Endothelial cell of umbilical vein (primary cell): ENCODE measurements around the gene HLA-DQA1. TPM values are rescaled to one million over a fixed set of nuclear protein-coding genes. Genes with fewer than 3 reads are reported as not detected.

Experiments used
- BruUV-seq: library from RNA; stranded (reverse); fragments of 400-500 nt; replicated peaks from 2 replicates; lab custom pipeline; 2021; lab: Mats Ljungman, UMichigan
- CTCF ChIA-PET: fragments of 300-600, 350-600 bp; sonication (Branson Sonifier 250); formaldehyde crosslinking; loops from one replicate; lab custom pipeline; 2021; ENCODE audit warnings: antibody characterized with exemption, inconsistent platforms; lab: Charles Lee
- POLR2A ChIA-PET: fragments of 300-600, 350-600 bp; sonication (Branson Sonifier 250); formaldehyde crosslinking; loops from one replicate; lab custom pipeline; 2021; ENCODE audit warnings: antibody characterized with exemption, inconsistent platforms; lab: Charles Lee
- DNase-seq: peaks from one replicate; pipeline ENCODE4 v3.0.0-alpha.2; 2011; ENCODE audit warnings: low read depth, low spot score
- FAIRE-seq: peaks from 2 replicates; lab custom pipeline; 2011; peaks lifted over from hg19 to GRCh38; lab: Jason Lieb, UNC
- H2AFZ ChIP-seq: 2 replicates; pipeline ENCODE4 v1.6.0; 2012; ENCODE audit warnings: low read depth, low read length, control low read depth, inconsistent platforms
- H3K27ac ChIP-seq: 2 replicates; pipeline ENCODE4 v1.5.1; 2011; ENCODE audit warnings: low read depth, mild to moderate bottlenecking, control low read depth, low read length, moderate library complexity; ENCODE audit not compliant: insufficient read depth
- H3K27me3 ChIP-seq, 2 experiments: 2 replicates each; pipeline versions ENCODE4 v1.6.0 to v1.6.1; 2011; ENCODE audit warnings: low read length in 2 of 2, mixed read lengths in 1 of 2; ENCODE audit not compliant: control insufficient read depth in 2 of 2, insufficient read depth in 2 of 2
- H3K36me3 ChIP-seq, 2 experiments: 2 replicates in 1 of 2; 3 replicates in 1 of 2; pipeline ENCODE4 v1.5.1; 2011; ENCODE audit warnings: low read length in 2 of 2, mild to moderate bottlenecking in 1 of 2, moderate library complexity in 1 of 2; ENCODE audit not compliant: control insufficient read depth in 2 of 2, insufficient read depth in 2 of 2; ENCODE audit errors: extremely low read depth in 1 of 2
- H3K4me1 ChIP-seq: 3 replicates; pipeline ENCODE4 v1.5.1; 2011; ENCODE audit warnings: mild to moderate bottlenecking, low read length; ENCODE audit not compliant: control insufficient read depth, insufficient read depth; ENCODE audit errors: extremely low read depth
- H3K4me2 ChIP-seq: 2 replicates; pipeline ENCODE4 v1.6.1; 2011; ENCODE audit warnings: low read length, control low read depth, mixed read lengths; ENCODE audit not compliant: insufficient read depth
- H3K4me3 ChIP-seq, 3 experiments: fragments of 200-600 bp in 1 of 3; sonication (generic), shearing (Covaris generic) in 1 of 3; replicated peaks in 1 of 3; 2 replicates each; pipeline ENCODE4 v1.5.1; 2011 to 2016; ENCODE audit warnings: control low read depth in 3 of 3, low read length in 3 of 3, mild to moderate bottlenecking in 2 of 3, inconsistent platforms in 1 of 3, low read depth in 1 of 3, moderate library complexity in 1 of 3; ENCODE audit not compliant: insufficient read depth in 1 of 3
- H3K79me2 ChIP-seq: 2 replicates; pipeline ENCODE4 v1.6.0; 2012; ENCODE audit warnings: low read length, inconsistent platforms; ENCODE audit not compliant: control insufficient read depth, insufficient read depth
- H3K9ac ChIP-seq: replicated peaks from 2 replicates; pipeline ENCODE3; 2011; ENCODE audit warnings: low read length, control low read depth; ENCODE audit not compliant: insufficient read depth; ENCODE audit errors: extremely low read depth
- H3K9me1 ChIP-seq: replicated peaks from 3 replicates; pipeline ENCODE4 v1.6.0; 2011; ENCODE audit warnings: mild to moderate bottlenecking, low read length; ENCODE audit not compliant: control insufficient read depth, insufficient read depth; ENCODE audit errors: extremely low read depth
- H3K9me3 ChIP-seq: replicated peaks from 2 replicates; pipeline ENCODE4 v1.5.1; 2012; ENCODE audit warnings: low read length, inconsistent platforms; ENCODE audit not compliant: control insufficient read depth, insufficient read depth
- H4K20me1 ChIP-seq: replicated peaks from 2 replicates; pipeline ENCODE3; 2011; ENCODE audit warnings: mild to moderate bottlenecking, low read length; ENCODE audit not compliant: control insufficient read depth, insufficient read depth; ENCODE audit errors: extremely low read depth
- CTCF ChIP-seq, 2 donors: IDR thresholded peaks; 1 replicate in 1 of 2; 2 replicates in 1 of 2; pipeline ENCODE4 v1.5.1; 2011; ENCODE audit warnings: low read length in 2 of 2, mild to moderate bottlenecking in 2 of 2, moderate library complexity in 2 of 2, control low read depth in 1 of 2, inconsistent platforms in 1 of 2, low read depth in 1 of 2; ENCODE audit not compliant: insufficient read depth in 1 of 2; ENCODE audit errors: extremely low read depth in 1 of 2
- EZH2 ChIP-seq: IDR thresholded peaks from 2 replicates; pipeline ENCODE4 v1.6.1; 2012; ENCODE audit warnings: borderline replicate concordance, low read depth, mild to moderate bottlenecking, moderate library complexity, low read length, inconsistent platforms; ENCODE audit not compliant: severe bottlenecking
- FOS ChIP-seq: IDR thresholded peaks from 2 replicates; pipeline ENCODE4 v1.6.1; 2011; ENCODE audit warnings: mild to moderate bottlenecking, low read length, moderate library complexity, borderline replicate concordance; ENCODE audit not compliant: insufficient read depth
- GATA2 ChIP-seq: IDR thresholded peaks from 2 replicates; pipeline ENCODE4 v1.7.0; 2011; ENCODE audit warnings: low read depth, mild to moderate bottlenecking, moderate library complexity, mixed read lengths, low read length; ENCODE audit not compliant: insufficient read length, insufficient read depth
- JUN ChIP-seq: IDR thresholded peaks from 2 replicates; pipeline ENCODE4 v1.6.1; 2011; ENCODE audit warnings: borderline replicate concordance, low read depth; ENCODE audit not compliant: insufficient read length, insufficient read depth
- MAX ChIP-seq: IDR thresholded peaks from 2 replicates; pipeline ENCODE4 v1.6.1; 2011; ENCODE audit not compliant: insufficient read depth, insufficient read length
- MYC ChIP-seq: IDR thresholded peaks from one replicate; pipeline ENCODE4 v1.6.1; 2011; ENCODE audit warnings: mild to moderate bottlenecking, low read depth, low read length
- POLR2A ChIP-seq: IDR thresholded peaks from 2 replicates; pipeline ENCODE4 v1.6.1; 2012; ENCODE audit warnings: low read depth, mild to moderate bottlenecking, control low read depth, low read length
- POLR2AphosphoS5 ChIP-seq: IDR thresholded peaks from 2 replicates; pipeline ENCODE4 v1.6.1; 2012; ENCODE audit warnings: low read depth, mild to moderate bottlenecking, control low read depth, low read length, moderate library complexity; ENCODE audit not compliant: insufficient read depth
- dilution Hi-C: fragments of 300-500 bp; cut with MboI; formaldehyde crosslinking; loops from one replicate; pipeline ENCODE4 v1.15.0; 2019; ENCODE audit warnings: low sequenced_read_pairs; ENCODE audit not compliant: extremely low pct_ligation_motif_present
- intact Hi-C: fragments of 100-400 bp; cut with micrococcal nuclease; formaldehyde crosslinking; loops from one replicate; pipeline ENCODE4 v1.10.0; 2022
- polyA plus RNA-seq, 4 experiments: library from polyadenylated mRNA; depleted of rRNA in 3 of 4; stranded (reverse) in 3 of 4; unstranded in 1 of 4; fragments of >200 nt; gene quantifications; 2 replicates each; pipeline versions ENCODE4 v1.2.1 to v1.2.3, GENCODE V29; 2011 to 2012; ENCODE audit warnings: missing spikeins in 1 of 4
- total RNA-seq: library from RNA; stranded (reverse); gene quantifications from 2 replicates; pipeline ENCODE4 v1.2.3, GENCODE V29; 2021

The HLA-DQA1 gene
- total and polyA plus RNA-seq, 2 donors (not counting 3 experiments of a cell fraction or from before 2014, with no cell fraction given): not detected

- ChIA-PET CTCF (no interaction called here), POLR2A (no interaction called here)
- H2AFZ ChIP-seq: no peak overlapping the region
- TF ChIP-seq FOS: no peak
- no peak for TF ChIP-seq POLR2AphosphoS5
- no peak for TF ChIP-seq MYC
- no peak for TF ChIP-seq GATA2
- TF ChIP-seq POLR2A: no peak
- no peak for TF ChIP-seq MAX
- no peak for TF ChIP-seq CTCF (IDR thresholded peaks at IDR 0.05; ENCODE audit: extremely low read depth in 1 of 2, insufficient read depth in 1 of 2, low read depth in 1 of 2, low read length in 2 of 2)
- no peak for TF ChIP-seq EZH2
- no peak for TF ChIP-seq JUN
- H3K4me1 ChIP-seq: no peaks in the 10 kb centered on the region
- no peak overlapping the region for H3K4me3 ChIP-seq
- BruUV-seq: no TSS peak
- no peak for DNase-seq
- H3K9me3 ChIP-seq: no peaks in the 10 kb centered on the region
- no peak overlapping the region for H3K9ac ChIP-seq
- no peak for FAIRE-seq
- H3K9me1 ChIP-seq: no peaks in the 10 kb centered on the region
- H3K27me3 ChIP-seq: peaks cover 1 to 12% of the 10 kb centered on the region in 2 experiments
- H3K36me3 ChIP-seq: no peaks in the 10 kb centered on the region
- H3K4me2 ChIP-seq: no peak overlapping the region
- dilution Hi-C loops: no loop called here
- intact Hi-C loops: no loop called here
- H3K27ac ChIP-seq: no peak overlapping the region
- no peaks in the 10 kb centered on the region for H3K79me2 ChIP-seq
- no peaks in the 10 kb centered on the region for H4K20me1 ChIP-seq
Observed at GRCh38 chr6:32664827-32665362, 27.7 kb downstream of the HLA-DQA1 start.
